Measurements from ENCODE around the gene CADM2. TPM values are rescaled to one million over a fixed set of nuclear protein-coding genes. Genes with fewer than 3 reads are reported as not detected.

The CADM2 gene
- total RNA-seq, 1 donor from 2014 or later: 3.5 TPM

GRCh38 chr3:85244091-85244490 is 285.3 kb downstream of the CADM2 start:
- H3K9me3 Mint-ChIP-seq: no peaks in the 10 kb centered on the region
- no peak overlapping the region for H3K27ac Mint-ChIP-seq (ENCODE audit: unreplicated experiment)
- no peak overlapping the region for H3K4me3 Mint-ChIP-seq
- TF ChIP-seq CTCF (conservative IDR thresholded peaks at IDR 0.05): no peak
- no peaks in the 10 kb centered on the region for H3K36me3 Mint-ChIP-seq (ENCODE audit: low read depth)
- no peak for DNase-seq (ENCODE audit: low read depth, low spot score)
- H3K27me3 Mint-ChIP-seq (ENCODE audit: low read depth): no peaks in the 10 kb centered on the region
- H3K4me1 Mint-ChIP-seq: no peaks in the 10 kb centered on the region

GRCh38 chr3:85244519-85244918 is 285.7 kb downstream of the CADM2 start:
- H3K36me3 Mint-ChIP-seq (ENCODE audit: low read depth): no peaks in the 10 kb centered on the region
- no peaks in the 10 kb centered on the region for H3K27me3 Mint-ChIP-seq (ENCODE audit: low read depth)
- H3K4me1 Mint-ChIP-seq: no peaks in the 10 kb centered on the region
- TF ChIP-seq CTCF (conservative IDR thresholded peaks at IDR 0.05): no peak
- no peak overlapping the region for H3K4me3 Mint-ChIP-seq
- H3K27ac Mint-ChIP-seq (ENCODE audit: unreplicated experiment): no peak overlapping the region
- no peak for DNase-seq (ENCODE audit: low read depth, low spot score)
- no peaks in the 10 kb centered on the region for H3K9me3 Mint-ChIP-seq

GRCh38 chr3:85251766-85252165 is 293.0 kb downstream of the CADM2 start:
- TF ChIP-seq CTCF (conservative IDR thresholded peaks at IDR 0.05): no peak
- H3K36me3 Mint-ChIP-seq (ENCODE audit: low read depth): no peaks in the 10 kb centered on the region
- H3K27me3 Mint-ChIP-seq (ENCODE audit: low read depth): no peaks in the 10 kb centered on the region
- no peak for DNase-seq (ENCODE audit: low read depth, low spot score)
- H3K9me3 Mint-ChIP-seq: no peaks in the 10 kb centered on the region
- no peak overlapping the region for H3K4me3 Mint-ChIP-seq
- H3K27ac Mint-ChIP-seq (ENCODE audit: unreplicated experiment): no peak overlapping the region
- H3K4me1 Mint-ChIP-seq: no peaks in the 10 kb centered on the region

GRCh38 chr3:85252686-85253085 is 293.9 kb downstream of the CADM2 start:
- H3K4me1 Mint-ChIP-seq: no peaks in the 10 kb centered on the region
- no peaks in the 10 kb centered on the region for H3K27me3 Mint-ChIP-seq (ENCODE audit: low read depth)

GRCh38 chr3:85254738-85255137 is 295.9 kb downstream of the CADM2 start:
- Mint-ChIP-seq H3K27me3 (ENCODE audit: low read depth) (no peaks in the 10 kb centered on the region), H3K27ac (ENCODE audit: unreplicated experiment) (no peak overlapping the region), H3K36me3 (ENCODE audit: low read depth) (no peaks in the 10 kb centered on the region), H3K4me3 (no peak overlapping the region), H3K9me3 (no peaks in the 10 kb centered on the region), H3K4me1 (peaks cover 15% of the 10 kb centered on the region)
- no peak for TF ChIP-seq CTCF (conservative IDR thresholded peaks at IDR 0.05)
- no peak for DNase-seq (ENCODE audit: low read depth, low spot score)

More at GRCh38 chr3:85252686-85253085, 293.9 kb downstream of the CADM2 start:
- no peak for DNase-seq (ENCODE audit: low read depth, low spot score)
- no peak for TF ChIP-seq CTCF (conservative IDR thresholded peaks at IDR 0.05)
- Mint-ChIP-seq H3K9me3 (no peaks in the 10 kb centered on the region), H3K4me3 (no peak overlapping the region), H3K27ac (ENCODE audit: unreplicated experiment) (no peak overlapping the region), H3K36me3 (ENCODE audit: low read depth) (no peaks in the 10 kb centered on the region)

- Mint-ChIP-seq H3K9me3 (no peaks in the 10 kb centered on the region), H3K36me3 (ENCODE audit: low read depth) (no peaks in the 10 kb centered on the region), H3K27me3 (ENCODE audit: low read depth) (no peaks in the 10 kb centered on the region), H3K4me1 (peaks cover 15% of the 10 kb centered on the region), H3K27ac (ENCODE audit: unreplicated experiment) (peak overlapping the region; percentile 3), H3K4me3 (no peak overlapping the region)
- no peak for DNase-seq (ENCODE audit: low read depth, low spot score)
- no peak for TF ChIP-seq CTCF (conservative IDR thresholded peaks at IDR 0.05)
Measured at GRCh38 chr3:85255949-85256348, 297.2 kb downstream of the CADM2 start.
